Measurements from ENCODE around the gene COL11A1.
"Not testable (repeated sequence)": the region's sequence is repeated elsewhere in the genome, so short reads cannot be mapped to it uniquely, and the experiment has no call there.

COL11A1 gene

GRCh38 chr1:103108376-103109150 lies at the start of gene COL11A1:
Gene COL11A1 (minus strand): TSS chr1:103108522. CDS start chr1:103108178, 344 bp downstream.
- no peak for DNase-seq

- DNase-seq: no peak
Measured at GRCh38 chr1:103156966-103157365, 48.6 kb upstream of the COL11A1 start.

- no peak for DNase-seq
Measured at GRCh38 chr1:103146166-103146565, 37.8 kb upstream of the COL11A1 start.

- no peak for DNase-seq
Measured at GRCh38 chr1:103145449-103145848, 37.1 kb upstream of the COL11A1 start.

GRCh38 chr1:103144681-103145080 lies 36.4 kb upstream of the COL11A1 start:
- no peak for DNase-seq

- DNase-seq: no peak
Measured at GRCh38 chr1:103142461-103142860, 34.1 kb upstream of the COL11A1 start.

- no peak for DNase-seq
Measured at GRCh38 chr1:103129796-103130195, 21.5 kb upstream of the COL11A1 start.

GRCh38 chr1:103129255-103129654 lies 20.9 kb upstream of the COL11A1 start:
- DNase-seq: no peak

GRCh38 chr1:103128256-103128655 lies 19.9 kb upstream of the COL11A1 start:
- DNase-seq: not testable (repeated sequence)

- no peak for DNase-seq
Measured at GRCh38 chr1:103125219-103125618, 16.9 kb upstream of the COL11A1 start.

GRCh38 chr1:103122983-103123720 lies 14.8 kb upstream of the COL11A1 start:
- no peak for DNase-seq

- no peak for DNase-seq
Measured at GRCh38 chr1:103120981-103121380, 12.7 kb upstream of the COL11A1 start.

GRCh38 chr1:103112546-103112945 lies 4.2 kb upstream of the COL11A1 start:
- DNase-seq: no peak

GRCh38 chr1:103111926-103112325 lies 3.6 kb upstream of the COL11A1 start:
- DNase-seq: no peak

- no peak for DNase-seq
Measured at GRCh38 chr1:103110701-103111100, 2.4 kb upstream of the COL11A1 start.

GRCh38 chr1:103109311-103109920 lies 1.1 kb upstream of the COL11A1 start:
- DNase-seq: no peak

- no peak for DNase-seq
Measured at GRCh38 chr1:103107741-103108375, 464 bp downstream of the COL11A1 start.

GRCh38 chr1:103106426-103107341 lies 1.6 kb downstream of the COL11A1 start:
- DNase-seq: no peak

GRCh38 chr1:103101399-103101798 lies 6.9 kb downstream of the COL11A1 start:
- DNase-seq: no peak

GRCh38 chr1:103089221-103089620 lies 19.1 kb downstream of the COL11A1 start:
- DNase-seq: no peak

GRCh38 chr1:103087256-103087655 lies 21.1 kb downstream of the COL11A1 start:
- DNase-seq: no peak

- no peak for DNase-seq
Measured at GRCh38 chr1:103084181-103084580, 24.1 kb downstream of the COL11A1 start.

Data from NCI-H748 treated with DMSO at 0.1 percent for 48 hours (cell line).